ENCODE results near the gene DTNA.

DNA sequence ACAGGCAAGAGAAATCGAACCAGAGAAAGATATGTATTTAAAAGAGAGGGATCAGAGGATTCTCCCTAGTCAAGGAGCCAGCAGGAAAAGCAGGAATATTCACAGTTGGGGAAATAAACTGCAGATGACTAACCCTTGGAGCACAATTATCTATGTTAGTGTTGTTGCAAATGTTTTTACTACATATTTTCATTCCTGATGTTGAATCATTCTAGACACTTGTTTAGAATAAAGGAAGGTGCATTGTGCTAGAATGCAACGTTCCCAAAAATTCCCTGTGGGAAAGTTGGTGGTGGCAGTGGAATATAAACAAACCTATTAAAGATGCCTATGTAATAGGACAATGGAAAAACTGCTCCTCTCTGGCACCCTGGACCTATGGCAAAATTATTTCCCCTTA lies 63.3 kb downstream of the DTNA start:
- TF ChIP-seq, protein P1, sequence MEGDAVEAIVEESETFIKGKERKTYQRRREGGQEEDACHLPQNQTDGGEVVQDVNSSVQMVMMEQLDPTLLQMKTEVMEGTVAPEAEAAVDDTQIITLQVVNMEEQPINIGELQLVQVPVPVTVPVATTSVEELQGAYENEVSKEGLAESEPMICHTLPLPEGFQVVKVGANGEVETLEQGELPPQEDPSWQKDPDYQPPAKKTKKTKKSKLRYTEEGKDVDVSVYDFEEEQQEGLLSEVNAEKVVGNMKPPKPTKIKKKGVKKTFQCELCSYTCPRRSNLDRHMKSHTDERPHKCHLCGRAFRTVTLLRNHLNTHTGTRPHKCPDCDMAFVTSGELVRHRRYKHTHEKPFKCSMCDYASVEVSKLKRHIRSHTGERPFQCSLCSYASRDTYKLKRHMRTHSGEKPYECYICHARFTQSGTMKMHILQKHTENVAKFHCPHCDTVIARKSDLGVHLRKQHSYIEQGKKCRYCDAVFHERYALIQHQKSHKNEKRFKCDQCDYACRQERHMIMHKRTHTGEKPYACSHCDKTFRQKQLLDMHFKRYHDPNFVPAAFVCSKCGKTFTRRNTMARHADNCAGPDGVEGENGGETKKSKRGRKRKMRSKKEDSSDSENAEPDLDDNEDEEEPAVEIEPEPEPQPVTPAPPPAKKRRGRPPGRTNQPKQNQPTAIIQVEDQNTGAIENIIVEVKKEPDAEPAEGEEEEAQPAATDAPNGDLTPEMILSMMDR (IDR thresholded peaks at IDR 0.05) = no peak
- no peak for TF ChIP-seq POLR2A (IDR thresholded peaks at IDR 0.05)

All from adrenal gland (tissue), 5 donors.